Measurements from ENCODE around the gene ZNF324B.
A peak's percentile ranks its signal among the peaks of the same experiment; 100 is the strongest.

DNA sequence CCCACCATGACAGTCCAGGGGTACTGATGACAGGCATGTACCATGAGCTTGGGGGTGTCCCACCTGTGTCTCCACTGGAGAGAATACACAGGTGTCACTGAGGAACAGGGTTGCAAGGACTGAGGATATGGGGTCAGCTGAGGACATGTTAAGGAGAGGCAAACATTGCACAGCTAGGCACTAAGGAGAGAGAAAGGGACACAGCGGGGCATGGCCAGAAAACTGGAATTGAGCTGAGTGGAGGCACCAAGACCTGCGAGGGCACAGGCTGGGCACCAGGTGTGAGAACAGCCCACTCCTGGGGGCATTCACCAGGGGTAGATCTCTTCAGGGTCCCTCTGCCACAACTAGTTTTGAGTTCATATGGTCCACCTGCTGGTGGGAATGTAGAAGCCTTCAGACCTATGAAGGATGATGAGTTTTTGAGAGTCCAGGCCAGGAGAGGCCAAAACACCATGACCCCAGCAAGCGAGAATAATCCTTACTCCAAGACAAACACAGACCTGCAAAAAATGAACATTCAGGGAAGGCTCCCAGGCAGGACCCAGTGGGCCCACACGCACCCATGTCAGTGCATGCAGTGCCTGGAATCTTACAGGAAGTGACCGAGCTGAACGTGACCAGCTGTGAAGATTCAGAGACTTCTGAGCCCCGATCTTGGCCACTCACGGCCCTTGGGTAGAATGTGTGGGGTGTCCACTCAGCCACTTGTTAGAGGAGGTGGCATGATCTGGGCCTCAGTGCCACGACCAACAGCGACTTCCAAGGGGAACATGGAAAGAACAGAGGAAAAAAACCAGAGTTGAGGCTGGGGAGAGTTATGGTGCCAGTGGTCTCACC lies 44.4 kb upstream of the ZNF324B start:
- TF ChIP-seq, protein P1, sequence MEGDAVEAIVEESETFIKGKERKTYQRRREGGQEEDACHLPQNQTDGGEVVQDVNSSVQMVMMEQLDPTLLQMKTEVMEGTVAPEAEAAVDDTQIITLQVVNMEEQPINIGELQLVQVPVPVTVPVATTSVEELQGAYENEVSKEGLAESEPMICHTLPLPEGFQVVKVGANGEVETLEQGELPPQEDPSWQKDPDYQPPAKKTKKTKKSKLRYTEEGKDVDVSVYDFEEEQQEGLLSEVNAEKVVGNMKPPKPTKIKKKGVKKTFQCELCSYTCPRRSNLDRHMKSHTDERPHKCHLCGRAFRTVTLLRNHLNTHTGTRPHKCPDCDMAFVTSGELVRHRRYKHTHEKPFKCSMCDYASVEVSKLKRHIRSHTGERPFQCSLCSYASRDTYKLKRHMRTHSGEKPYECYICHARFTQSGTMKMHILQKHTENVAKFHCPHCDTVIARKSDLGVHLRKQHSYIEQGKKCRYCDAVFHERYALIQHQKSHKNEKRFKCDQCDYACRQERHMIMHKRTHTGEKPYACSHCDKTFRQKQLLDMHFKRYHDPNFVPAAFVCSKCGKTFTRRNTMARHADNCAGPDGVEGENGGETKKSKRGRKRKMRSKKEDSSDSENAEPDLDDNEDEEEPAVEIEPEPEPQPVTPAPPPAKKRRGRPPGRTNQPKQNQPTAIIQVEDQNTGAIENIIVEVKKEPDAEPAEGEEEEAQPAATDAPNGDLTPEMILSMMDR (IDR thresholded peaks at IDR 0.05), result peak in 1 of 3 donors; percentile 11
- no peak for TF ChIP-seq POLR2A (IDR thresholded peaks at IDR 0.05)

Data from ovary (tissue), 3 donors.